Right lobe of liver (tissue), 4 donors: Measurements from ENCODE around the gene IQCB1.

Experiments used
- CTCF ChIP-seq, 4 donors: fragments of 200-600 bp in 3 of 4; fragments of 450-650 bp in 1 of 4; IDR thresholded peaks; one replicate each; pipeline versions ENCODE4 v1.5.1 to v1.8.0; 2016 to 2022; ENCODE audit warnings: antibody characterized with exemption in 4 of 4, mild to moderate bottlenecking in 2 of 4
- POLR2A ChIP-seq: fragments of 450-650 bp; IDR thresholded peaks from one replicate; pipeline ENCODE4 v1.6.1; 2017; ENCODE audit warnings: antibody characterized with exemption, mild to moderate bottlenecking
- donor health status: DM: no; HTN: no; CAD: no.
- donor health status: DM: no; HTN: no; CAD: no.
- donor health status: DM: no; HTN: yes; CAD: no.

- no peak for TF ChIP-seq CTCF (IDR thresholded peaks at IDR 0.05)
- TF ChIP-seq POLR2A = no peak
Observed at GRCh38 chr3:121793078-121793477, 41.8 kb downstream of the IQCB1 start.
